HG02870 (cell line): ENCODE results near the gene POC5.
"Not testable (repeated sequence)": the region's sequence is repeated elsewhere in the genome, so short reads cannot be mapped to it uniquely, and the experiment has no call there.

Experiments
- ATAC-seq: cut with Tn5 transposase; IDR thresholded peaks from one replicate; pipeline ENCODE4 v1.9.1; 2021; ENCODE audit warnings: mild to moderate bottlenecking, moderate library complexity; ENCODE audit not compliant: unreplicated experiment

POC5 gene

GRCh38 chr5:75706775-75707174 lies 10.5 kb downstream of the POC5 start:
- no peak for ATAC-seq

DNA sequence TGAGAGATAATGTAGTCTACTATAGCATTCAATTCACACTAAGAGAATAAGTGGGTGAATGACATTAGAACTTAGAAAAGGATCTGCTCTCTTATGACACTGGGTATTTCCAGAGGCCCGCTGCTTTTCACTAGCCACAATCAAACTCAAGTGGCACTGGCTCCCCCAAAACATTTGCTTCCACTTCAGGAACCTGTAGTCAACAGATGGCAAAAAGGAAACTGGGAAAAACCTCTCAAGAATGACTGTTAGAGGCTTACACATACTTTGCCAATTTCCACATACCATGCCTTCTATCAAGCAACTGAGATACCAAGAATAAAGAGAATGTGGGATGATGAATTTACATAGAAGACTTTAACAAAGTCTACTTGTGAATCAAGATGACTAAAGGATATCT lies 11.2 kb downstream of the POC5 start:
- no peak for ATAC-seq

- no peak for ATAC-seq
Observed at GRCh38 chr5:75701856-75702255, 15.4 kb downstream of the POC5 start.

GRCh38 chr5:75695472-75696351 lies 21.5 kb downstream of the POC5 start:
- ATAC-seq: not testable (repeated sequence)

- ATAC-seq: no peak
Observed at GRCh38 chr5:75694781-75695180, 22.5 kb downstream of the POC5 start.

- no peak for ATAC-seq
Observed at GRCh38 chr5:75690669-75691068, 26.6 kb downstream of the POC5 start.

DNA sequence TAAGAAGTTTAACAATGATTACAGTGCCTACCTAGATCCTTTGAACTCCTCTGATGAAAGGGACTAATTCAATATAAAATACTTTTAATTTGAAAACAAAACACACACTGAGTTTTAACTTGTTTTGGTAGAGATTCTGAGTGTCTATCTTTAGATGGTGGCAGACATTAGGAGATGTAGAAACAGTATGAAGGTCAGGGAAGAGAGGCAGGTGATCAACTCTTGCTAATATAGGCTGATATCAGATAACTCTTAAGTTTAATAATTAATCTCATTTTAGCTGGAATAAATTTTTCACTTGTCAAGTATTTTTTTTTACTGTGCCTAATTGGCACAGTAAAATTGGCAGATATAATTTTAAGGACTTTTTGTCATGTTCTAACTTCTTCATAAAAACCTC lies 30.8 kb downstream of the POC5 start:
- ATAC-seq: no peak

- no peak for ATAC-seq
Observed at GRCh38 chr5:75685141-75685540, 32.1 kb downstream of the POC5 start.

DNA sequence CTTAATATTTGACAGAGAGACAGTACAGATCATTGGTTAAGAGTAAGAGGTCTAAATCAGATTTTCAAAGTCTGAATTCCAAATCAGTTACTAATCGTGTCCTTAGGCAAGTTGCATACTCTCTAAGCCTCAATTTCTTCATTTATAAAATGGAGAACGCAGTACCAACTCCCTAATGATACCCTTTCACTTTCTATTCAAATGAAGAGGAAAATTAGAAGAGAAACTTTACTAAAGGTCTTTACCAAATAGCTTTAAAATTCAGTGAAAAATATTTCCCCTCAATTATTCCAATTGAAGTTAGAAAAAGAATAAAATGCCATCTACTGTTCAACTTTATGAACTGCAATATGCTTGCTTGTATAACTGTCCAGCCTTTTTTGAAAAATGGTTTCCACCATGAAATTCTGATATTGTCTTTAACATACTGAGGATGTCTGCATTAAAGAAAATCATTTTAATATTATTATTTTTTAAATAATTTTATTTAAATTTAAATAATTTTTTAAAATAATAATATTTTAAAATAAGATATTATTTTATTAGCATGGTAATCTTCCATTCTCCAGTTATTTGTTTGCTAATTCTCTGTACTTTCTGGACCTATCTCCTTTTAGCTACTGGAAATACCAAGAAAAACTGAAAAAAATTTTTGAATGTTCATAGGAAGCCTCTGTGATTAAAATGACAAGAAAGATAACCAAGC lies 36.0 kb downstream of the POC5 start:
- ATAC-seq: no peak

- ATAC-seq: no peak
Observed at GRCh38 chr5:75678155-75678554, 39.1 kb downstream of the POC5 start.

- ATAC-seq: no peak
Observed at GRCh38 chr5:75677607-75678006, 39.6 kb downstream of the POC5 start.

DNA sequence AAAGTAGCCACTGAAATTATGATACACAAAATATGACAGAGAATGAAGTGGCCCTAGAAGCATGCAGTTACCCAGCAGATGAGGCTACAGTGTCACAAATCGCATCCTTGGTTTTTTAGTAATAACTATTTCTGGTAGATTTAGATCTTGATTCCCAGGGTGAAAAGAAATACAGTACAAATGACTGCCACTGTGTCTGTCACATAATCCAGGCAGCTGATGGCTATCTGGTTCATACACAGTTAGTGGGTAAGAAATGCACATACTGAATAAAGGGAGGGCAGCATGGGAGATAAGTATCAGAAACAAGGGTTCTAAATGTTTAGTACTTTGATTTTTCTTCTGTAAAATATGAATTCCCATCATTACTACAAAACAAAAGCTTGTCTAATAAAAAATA lies 41.5 kb downstream of the POC5 start:
- ATAC-seq: no peak

GRCh38 chr5:75672616-75673015 lies 44.6 kb downstream of the POC5 start:
- ATAC-seq: no peak

- ATAC-seq: no peak
Observed at GRCh38 chr5:75671506-75671905, 45.7 kb downstream of the POC5 start.

- ATAC-seq: no peak
Observed at GRCh38 chr5:75670577-75670976, 46.7 kb downstream of the POC5 start.

DNA sequence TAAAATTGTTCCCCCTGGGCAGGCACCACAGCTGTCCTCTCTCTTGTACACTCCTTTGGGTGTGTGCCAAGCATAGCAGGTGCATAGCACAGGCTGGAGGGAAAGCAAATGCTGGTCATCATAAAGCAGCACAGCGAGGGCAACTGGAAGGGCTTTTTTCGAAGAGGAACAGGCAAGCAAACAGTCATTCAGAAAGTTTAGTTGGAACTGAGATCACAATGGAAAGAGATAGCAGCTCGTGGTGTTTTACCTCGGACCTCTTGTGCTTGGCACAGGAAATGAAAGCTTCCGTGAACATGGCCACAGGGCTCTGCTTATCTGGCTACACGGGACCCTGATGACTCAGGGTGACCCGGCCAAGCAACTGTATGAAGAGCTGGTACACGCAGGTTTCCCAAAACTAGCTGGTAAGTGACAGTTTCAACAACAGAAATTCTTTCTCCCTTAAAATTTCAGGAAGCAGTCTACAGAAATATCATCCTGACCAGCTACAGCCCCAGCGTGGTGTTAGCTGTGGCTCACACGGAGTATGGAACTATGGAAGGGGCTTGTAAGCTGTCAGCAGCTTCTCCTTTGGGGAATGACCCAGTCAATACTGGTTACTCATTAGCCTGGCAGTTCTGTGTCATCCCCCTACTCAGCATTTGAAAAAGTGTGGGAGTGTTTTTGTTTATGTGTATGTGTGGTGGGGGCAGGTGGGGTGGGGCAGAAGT lies 48.1 kb downstream of the POC5 start:
- peak; percentile 93 for ATAC-seq

- no peak for ATAC-seq
Observed at GRCh38 chr5:75668445-75668844, 48.8 kb downstream of the POC5 start.

DNA sequence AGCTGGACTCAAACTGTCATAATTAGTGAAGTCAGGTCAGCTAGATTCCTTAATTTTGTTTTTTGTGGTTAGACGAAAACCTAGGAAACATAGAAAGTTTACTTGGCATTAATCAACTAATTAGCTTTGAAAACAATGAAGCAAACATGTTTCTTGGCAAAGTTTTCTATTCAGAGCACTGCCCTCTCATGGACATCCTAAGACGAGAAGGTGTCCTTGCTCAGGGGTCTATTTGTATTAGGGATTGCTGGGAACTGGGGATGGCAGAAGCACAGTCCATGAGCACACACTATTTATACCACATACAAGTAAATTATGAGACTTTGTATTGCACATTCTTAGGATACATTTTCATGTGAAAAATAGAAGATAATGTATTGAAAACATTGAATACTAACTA lies 49.7 kb downstream of the POC5 start:
- ATAC-seq: no peak

DNA sequence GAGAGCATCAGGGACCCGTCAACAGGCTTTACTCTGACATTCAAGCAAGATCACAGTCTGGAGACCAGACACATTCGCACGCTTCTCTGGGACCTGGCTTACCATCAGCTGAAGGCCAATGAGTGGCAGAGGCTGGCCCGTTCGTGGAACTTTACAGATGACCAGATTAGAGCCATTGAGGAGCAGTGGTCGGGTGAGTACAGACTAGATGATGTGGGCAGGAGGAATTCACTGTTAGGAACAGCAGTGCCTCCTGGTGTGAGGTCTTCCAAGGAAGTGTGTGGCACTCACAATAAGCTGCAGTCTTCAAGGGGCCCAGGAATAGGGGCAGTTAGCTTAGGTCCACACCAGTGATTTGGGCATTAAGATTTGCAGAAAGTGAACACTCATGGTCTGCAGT lies 50.4 kb downstream of the POC5 start:
- no peak for ATAC-seq

GRCh38 chr5:75664979-75665378 lies 52.3 kb downstream of the POC5 start:
- no peak for ATAC-seq

DNA sequence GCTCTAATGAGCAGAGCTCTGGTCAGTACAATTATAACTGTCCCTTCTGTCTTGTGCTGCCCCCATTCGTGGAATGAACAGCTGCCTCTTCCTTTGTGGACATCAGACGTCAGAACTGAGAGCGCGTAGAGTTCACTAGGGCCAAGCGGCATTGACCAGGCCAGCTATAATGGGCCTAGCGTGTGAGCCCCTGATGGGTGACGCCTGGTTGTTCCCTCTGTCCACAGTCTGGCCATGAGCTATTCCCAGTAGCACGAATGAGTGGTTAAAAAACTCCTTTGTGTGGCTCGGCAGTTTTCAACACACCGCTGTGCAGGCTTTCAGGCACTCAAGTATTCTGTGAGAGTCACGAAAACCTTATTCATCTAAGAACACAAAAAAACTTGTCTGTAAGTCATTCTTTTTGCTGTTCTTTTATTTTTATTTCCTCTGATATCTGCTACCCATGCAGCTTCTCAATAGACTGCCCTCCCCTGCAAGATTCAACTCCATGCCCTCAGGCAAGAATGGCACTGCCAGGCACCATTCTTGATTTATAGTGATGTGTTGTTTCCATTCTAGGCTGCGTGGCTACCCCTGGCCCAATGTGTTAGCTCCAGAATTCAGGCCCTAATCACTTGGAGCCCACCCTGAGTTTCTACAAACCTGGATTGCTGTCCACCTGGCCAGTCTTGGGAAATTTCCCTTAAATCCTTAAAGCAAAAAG lies 53.5 kb downstream of the POC5 start:
- no peak for ATAC-seq
